ENCODE results near the gene SLC38A4.
"Not testable (repeated sequence)": the region's sequence is repeated elsewhere in the genome, so short reads cannot be mapped to it uniquely, and the experiment has no call there.

The SLC38A4 gene

DNA sequence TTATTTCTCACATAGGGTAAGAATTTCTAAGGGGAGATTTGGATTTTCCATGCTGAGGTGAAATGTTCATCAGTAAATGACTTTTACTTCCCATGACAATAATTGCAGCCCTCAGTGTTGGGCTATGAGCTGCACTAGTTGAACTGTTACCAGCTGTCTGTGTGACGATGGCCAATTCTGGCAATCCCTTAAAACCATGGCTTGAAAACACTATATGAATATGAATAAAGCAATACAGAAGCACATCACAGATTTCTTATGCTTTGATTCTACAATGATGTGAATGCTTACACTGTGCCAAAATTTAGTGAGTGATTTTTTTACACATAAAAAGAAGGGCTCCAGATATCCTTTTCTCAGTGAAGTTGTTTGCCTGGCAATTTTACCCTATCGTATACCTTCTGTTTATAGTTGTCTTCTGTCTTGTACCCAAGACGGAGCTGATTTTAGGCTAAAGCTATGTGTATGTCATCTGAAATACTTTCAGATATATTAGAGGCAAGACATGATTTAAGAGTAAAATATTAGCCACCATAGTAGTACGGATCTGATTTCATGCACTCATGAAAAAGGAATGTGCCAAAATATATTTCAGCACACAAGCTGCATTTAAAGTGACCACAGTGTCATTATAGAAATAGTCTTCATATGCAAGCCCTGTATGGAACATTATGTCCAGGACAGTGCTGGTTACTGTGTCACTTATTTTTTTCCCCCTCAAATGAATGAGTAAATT is 52.0 kb downstream of the SLC38A4 start:
- DNase-seq, result no peak

- DNase-seq, result no peak
Observed at GRCh38 chr12:46771268-46771827, 54.4 kb downstream of the SLC38A4 start.

DNA sequence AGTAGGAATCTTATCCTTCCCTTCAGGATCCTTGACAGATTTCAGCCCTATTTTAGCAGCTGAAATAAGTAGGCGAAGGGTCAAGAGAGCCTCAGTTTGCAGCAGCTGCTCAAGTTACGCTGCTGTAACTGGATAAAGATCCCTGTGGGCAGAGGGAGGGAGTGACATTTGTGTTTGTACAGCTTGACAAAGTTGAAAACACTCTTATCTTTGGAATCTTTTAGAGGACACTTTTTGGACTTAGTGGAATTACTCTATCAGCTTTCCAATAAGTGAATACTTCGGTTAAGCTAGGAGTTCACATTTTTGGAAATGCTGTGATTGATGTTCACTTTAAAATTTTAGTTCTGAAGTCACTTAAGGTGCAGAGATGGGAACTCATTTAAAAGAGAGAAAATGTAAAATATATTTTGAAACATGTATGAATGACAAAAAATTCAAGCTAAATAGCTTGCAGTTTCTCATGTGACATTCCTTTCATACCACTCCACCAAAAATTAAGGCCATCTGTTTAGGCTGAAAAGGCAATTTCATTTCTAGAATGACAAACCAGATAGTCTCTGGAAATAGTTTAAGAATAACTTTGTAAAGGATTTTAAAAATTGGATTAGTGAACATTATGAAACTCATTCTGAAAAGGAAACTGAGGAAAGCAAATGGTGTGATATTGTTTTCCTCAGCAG is 55.2 kb downstream of the SLC38A4 start:
- DNase-seq, result no peak

DNA sequence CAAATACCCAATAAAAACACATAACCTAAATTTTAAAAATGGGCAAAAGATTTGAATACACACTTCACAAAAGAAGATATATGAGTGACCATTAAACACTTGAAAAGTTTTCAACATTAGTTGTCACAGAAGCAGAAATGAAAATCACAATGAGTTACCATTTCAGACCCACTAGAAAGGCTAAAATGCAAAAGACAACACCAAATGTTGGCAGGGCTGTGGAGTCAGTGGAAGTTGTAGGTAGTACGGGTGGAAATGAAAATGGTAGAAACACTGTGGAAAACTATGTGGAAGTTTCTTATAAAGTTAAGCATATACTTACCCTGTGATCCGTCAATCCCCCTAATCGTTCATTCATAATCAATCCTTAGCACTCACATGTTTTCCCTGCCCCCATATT is 61.8 kb downstream of the SLC38A4 start:
- DNase-seq, result no peak

DNA sequence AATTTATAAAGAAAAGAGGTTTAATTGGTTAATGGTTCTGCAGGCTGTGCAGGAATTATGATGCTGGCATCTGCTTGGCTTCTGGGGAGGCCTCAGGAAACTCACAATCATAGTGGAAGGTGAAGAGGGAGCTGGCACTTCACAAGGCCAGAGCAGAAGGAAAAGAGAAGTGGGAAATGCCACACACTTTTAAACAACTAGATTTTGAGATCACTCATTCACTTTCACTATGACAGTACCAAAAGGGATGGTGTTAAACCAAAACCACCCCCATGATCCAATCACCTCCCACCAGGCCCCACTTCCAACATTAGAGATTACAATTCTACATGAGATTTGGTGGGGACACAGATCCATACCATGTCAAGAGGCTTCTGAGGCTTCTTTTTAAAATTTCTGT is 62.6 kb downstream of the SLC38A4 start:
- DNase-seq, result no peak

DNA sequence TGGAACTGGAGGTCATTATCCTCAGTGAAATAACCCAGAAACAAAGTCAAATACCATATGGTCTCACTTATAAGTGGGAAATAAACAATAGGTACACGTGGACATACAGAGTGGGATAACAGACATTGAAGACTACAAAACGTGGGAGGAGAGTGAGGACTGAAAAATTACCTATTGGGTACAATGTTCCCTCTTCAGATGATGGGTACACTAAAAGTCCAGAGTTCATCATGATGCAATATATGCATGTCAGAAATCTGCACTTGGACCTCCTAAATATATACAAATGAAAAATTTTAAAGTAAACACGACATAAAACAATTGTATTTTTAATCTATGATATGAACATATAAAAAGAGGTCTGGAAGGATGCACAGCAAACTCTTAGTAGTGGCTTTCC is 71.2 kb downstream of the SLC38A4 start:
- no peak for DNase-seq

GRCh38 chr12:46752396-46752795 is 73.4 kb downstream of the SLC38A4 start:
- DNase-seq, result no peak

DNA sequence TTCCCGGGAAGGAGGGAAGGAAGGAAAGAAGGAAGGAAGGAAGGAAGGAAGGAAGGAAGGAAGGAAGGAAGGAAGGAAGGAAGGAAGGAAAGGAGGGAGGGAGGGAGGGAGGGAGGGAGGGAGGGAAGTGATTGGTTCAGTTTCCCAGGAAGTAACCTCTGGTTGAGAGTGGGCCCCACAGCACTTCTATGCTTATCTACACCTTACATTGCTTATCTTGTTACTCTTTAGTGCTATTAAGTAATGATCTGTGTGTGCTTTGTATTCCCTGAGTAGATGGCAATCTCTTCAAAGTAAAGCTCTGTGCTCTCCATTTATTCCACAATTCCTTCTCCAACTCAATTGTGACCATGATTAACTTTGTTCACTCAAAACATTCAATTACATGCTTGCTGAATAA is 74.6 kb downstream of the SLC38A4 start:
- DNase-seq, result no peak

DNA sequence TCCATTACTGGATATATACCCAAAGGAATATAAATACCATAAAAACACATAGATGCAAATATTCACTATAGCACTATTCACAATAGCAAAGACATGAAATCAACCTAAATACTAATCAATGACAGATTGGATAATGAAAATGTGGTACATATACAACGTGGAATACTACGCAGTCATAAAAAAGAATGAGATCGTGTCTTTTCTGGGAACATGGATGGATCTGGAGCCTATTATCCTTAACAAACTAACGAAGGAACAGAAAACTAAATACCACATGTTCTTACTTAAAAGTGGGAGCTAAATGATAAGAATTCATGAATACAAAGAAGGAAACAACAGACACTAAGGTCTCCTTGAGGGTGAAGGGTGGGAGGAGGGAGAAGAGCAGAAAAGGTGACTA is 76.5 kb downstream of the SLC38A4 start:
- no peak for DNase-seq

GRCh38 chr12:46744283-46744682 is 81.5 kb downstream of the SLC38A4 start:
- no peak for DNase-seq

GRCh38 chr12:46743456-46743855 is 82.3 kb downstream of the SLC38A4 start:
- no peak for DNase-seq

DNA sequence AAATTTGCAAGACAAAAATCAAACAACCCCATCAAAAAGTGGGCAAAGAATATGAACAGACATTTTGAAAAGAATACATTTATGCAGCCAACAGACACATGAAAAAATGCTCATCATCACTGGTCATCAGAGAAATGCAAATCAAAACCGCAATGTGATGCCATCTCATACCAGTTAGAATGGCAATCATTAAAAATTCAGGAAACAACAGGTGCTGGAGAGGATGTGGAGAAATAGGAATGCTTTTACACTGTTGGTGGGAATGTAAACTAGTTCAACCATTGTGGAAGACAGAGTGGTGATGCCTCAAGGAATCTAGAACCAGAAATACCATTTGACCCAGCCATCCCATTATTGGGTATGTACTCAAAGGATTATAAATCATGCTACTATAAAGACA is 83.5 kb downstream of the SLC38A4 start:
- DNase-seq, result not testable (repeated sequence)

DNA sequence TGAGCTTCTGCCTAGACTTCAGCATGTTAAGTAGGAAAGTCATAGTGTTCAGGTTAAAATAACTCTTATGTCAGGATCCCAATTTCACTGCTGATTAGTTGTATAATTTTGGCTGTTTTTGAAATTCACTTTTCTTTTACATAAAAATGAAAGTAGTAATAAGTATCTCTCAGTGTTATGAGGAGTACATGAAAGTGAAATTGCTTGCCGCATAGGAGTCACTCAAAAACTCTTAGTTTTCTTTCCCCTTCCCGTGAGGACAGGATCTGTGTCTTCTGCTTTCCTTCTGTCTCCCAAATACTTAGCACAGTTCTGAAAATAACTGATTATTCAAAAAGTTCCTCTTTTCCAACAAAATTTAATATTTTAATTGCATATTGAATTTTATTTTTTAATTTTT is 100.5 kb downstream of the SLC38A4 start:
- DNase-seq, result no peak

DNA sequence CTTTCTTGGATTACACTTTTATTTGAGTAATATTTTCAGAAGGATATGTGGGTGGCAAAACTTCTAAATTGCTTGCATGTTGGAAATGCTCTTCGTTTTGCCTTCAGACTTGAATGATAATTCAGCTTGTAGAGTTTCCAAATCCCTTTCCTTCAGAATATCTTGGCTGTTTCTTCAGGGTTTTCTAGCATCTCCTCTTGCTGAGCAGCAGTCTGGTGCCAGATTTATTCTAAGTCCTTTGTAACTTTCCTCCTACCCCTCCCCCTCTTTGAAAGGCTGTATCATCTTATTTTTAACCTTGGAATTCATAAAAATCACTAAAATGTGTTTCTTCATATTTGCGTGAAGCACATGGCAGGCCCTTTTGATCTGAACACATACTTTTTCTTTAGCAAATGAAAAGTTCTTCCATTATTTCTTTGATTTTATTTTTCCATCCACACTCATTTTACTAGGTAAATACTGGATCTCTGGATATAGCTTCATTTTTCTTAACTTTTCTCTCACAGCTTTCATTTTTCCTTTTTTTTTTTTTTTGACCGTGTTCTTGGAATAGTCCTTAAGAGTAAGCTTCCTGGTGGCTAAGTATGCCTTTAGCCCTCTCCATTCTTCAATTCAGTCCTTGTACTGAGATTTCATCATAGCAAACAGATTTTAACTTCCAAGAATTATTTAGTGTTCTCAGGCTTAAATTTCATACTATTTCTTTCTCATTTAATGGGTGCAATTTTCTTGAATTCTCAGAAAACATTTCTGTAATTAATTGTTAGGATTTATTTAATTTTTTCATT is 102.0 kb downstream of the SLC38A4 start:
- DNase-seq, result no peak

DNA sequence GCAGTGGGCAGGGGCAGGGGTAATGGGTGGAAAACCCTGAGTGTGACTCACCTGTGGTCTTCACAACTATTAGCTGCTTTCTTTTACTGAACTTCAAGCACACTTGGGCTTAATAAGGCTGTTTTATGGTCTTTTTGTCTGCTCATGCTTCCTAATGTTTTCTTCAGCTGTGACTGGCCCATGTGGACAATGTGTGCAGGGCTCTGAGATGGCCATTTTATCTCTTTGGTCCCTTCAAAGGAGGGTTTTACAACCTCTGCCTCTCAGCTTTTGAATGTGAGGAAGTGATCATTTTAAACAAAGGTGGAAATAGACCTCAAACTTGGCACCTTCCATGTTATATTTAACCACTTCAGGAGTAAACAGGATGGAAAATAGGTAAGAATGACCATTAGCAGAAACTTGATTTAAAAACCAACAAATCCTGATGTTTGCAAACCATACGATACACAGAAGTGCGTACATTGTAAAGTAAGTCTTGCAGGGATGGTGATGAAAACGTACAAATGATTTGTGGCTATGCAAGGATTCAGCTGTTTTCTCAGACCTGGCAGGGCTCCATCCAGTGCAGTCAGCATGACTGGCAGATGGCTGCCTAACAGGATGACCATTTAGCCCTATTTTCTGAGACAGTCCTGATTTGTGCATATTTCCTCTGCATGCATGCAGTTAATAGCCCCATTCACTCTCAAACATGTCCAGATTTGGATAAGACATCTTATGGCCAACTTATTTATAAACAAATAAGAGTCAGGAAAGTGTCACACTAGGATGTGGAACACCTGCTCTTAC is 103.2 kb downstream of the SLC38A4 start:
- DNase-seq, result no peak

GRCh38 chr12:46718495-46718894 is 107.3 kb downstream of the SLC38A4 start:
- DNase-seq, result no peak

DNA sequence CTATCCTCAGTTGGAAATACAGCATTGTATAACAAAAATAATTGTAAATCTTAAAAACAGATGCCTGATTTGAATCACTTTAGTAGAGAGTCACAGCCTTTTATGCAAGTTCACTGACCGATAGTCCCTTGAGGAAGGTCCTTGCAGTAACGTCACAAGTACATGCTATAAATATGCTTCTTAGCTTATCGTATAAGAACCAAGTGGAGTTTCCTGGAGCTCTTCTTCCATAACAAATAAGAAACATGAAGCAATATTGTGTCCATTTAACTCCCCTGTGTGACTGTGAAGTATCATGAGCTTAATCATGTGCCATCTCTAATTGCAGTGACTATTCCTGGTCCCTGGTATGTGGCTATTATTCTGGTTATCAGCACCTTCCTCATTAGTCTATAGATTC is 107.9 kb downstream of the SLC38A4 start:
- no peak for DNase-seq

- DNase-seq, result no peak
Observed at GRCh38 chr12:46717159-46717558, 108.6 kb downstream of the SLC38A4 start.

Data from CD4-positive, alpha-beta T cell treated with Interleukin-4 for 1 hour (primary cell).